HCT116 (cell line): ENCODE data around the gene TPD52L2. TPM values are rescaled to one million over a fixed set of nuclear protein-coding genes. Genes with fewer than 3 reads are reported as not detected.

Experiments
- ATAC-seq: fragments of 200-7000 bp; cut with Tn5 transposase; 2 replicates; pipeline ENCODE4 v1.9.1; 2020; ENCODE audit warnings: mild to moderate bottlenecking, moderate library complexity
- BruUV-seq: library from RNA; stranded (reverse); fragments of 400-500 nt; replicated peaks from 2 replicates; lab custom pipeline; 2021; lab: Mats Ljungman, UMichigan
- CTCF ChIA-PET: fragments of 300-600 bp; sonication (Branson Sonifier 250); formaldehyde crosslinking; loops from one replicate; lab custom pipeline; 2021; ENCODE audit warnings: antibody characterized with exemption; lab: Charles Lee
- POLR2A ChIA-PET: fragments of 300-600, 350-600 bp; sonication (Branson Sonifier 250); formaldehyde crosslinking; loops from one replicate; lab custom pipeline; 2021; ENCODE audit warnings: antibody characterized with exemption; lab: Charles Lee
- RAD21 ChIA-PET, 2 experiments: fragments of 300-600 bp; sonication (Branson Sonifier 250); formaldehyde crosslinking; loops; one replicate each; lab custom pipeline; 2023; ENCODE audit warnings: low total read pairs in 2 of 2; ENCODE audit not compliant: uncharacterized antibody in 2 of 2, unreplicated experiment in 2 of 2, low non-redundant PET in 1 of 2; lab: Charles Lee
- DNase-seq: peaks from one replicate; pipeline ENCODE4 v3.0.0-alpha.2; 2010; ENCODE audit warnings: low read depth, low spot score
- H2AFZ ChIP-seq: fragments of 200-600 bp; shearing (Covaris generic), sonication (generic); 2 replicates; pipeline ENCODE4 v1.6.1; 2017; ENCODE audit warnings: low read depth, mixed run types, mixed read lengths, antibody characterized with exemption, low read length; ENCODE audit not compliant: poor library complexity, severe bottlenecking
- H3K27ac ChIP-seq: 2 replicates; pipeline ENCODE4 v1.5.1; 2012; ENCODE audit warnings: low read depth, low read length
- H3K27me3 ChIP-seq: fragments of 200-600 bp; sonication (generic); 2 replicates; pipeline ENCODE4 v1.6.1; 2016; ENCODE audit warnings: mixed run types, low read length, mixed read lengths; ENCODE audit not compliant: insufficient read depth
- H3K36me3 ChIP-seq, 2 experiments: fragments of 200-500 bp in 1 of 2; fragments of 200-600 bp in 1 of 2; sonication (Bioruptor generic) in 1 of 2; sonication (generic) in 1 of 2; 2 replicates each; pipeline versions ENCODE4 v1.5.1 to v1.6.1; 2014 to 2016; ENCODE audit warnings: low read length in 2 of 2, inconsistent platforms in 1 of 2, mixed read lengths in 1 of 2, mixed run types in 1 of 2; ENCODE audit not compliant: insufficient read depth in 2 of 2, control insufficient read depth in 1 of 2
- H3K4me1 ChIP-seq, 2 experiments: fragments of 200-600 bp in 1 of 2; sonication (generic) in 1 of 2; 2 replicates each; pipeline versions ENCODE4 v1.5.1 to v1.6.1; 2012 to 2017; ENCODE audit warnings: low read length in 2 of 2, inconsistent platforms in 1 of 2, mild to moderate bottlenecking in 1 of 2, mixed read lengths in 1 of 2, mixed run types in 1 of 2, moderate library complexity in 1 of 2; ENCODE audit not compliant: insufficient read depth in 2 of 2, control insufficient read depth in 1 of 2
- H3K4me2 ChIP-seq: fragments of 200-600 bp; sonication (generic); 2 replicates; pipeline ENCODE4 v1.6.1; 2017; ENCODE audit warnings: mixed run types, low read length, mixed read lengths
- H3K4me3 ChIP-seq, 2 experiments: fragments of 200-600 bp in 1 of 2; sonication (generic) in 1 of 2; replicated peaks in 1 of 2; 2 replicates each; pipeline ENCODE4 v1.5.1; 2011 to 2016; ENCODE audit warnings: low read length in 2 of 2, control low read depth in 1 of 2, low read depth in 1 of 2, mild to moderate bottlenecking in 1 of 2, mixed read lengths in 1 of 2, mixed run types in 1 of 2
- H3K79me2 ChIP-seq: fragments of 200-600 bp; sonication (generic); 2 replicates; pipeline ENCODE4 v1.6.1; 2017; ENCODE audit warnings: mild to moderate bottlenecking, mixed run types, low read length, moderate library complexity, mixed read lengths; ENCODE audit not compliant: insufficient read depth
- H3K9ac ChIP-seq: fragments of 200-600 bp; sonication (generic); 2 replicates; pipeline ENCODE4 v1.6.1; 2016; ENCODE audit warnings: low read length, mixed read lengths
- H3K9me2 ChIP-seq: fragments of 200-600 bp; sonication (generic), shearing (Covaris generic); 2 replicates; pipeline ENCODE4 v1.6.1; 2017; ENCODE audit warnings: mixed run types, mild to moderate bottlenecking, moderate library complexity; ENCODE audit not compliant: insufficient read depth
- H3K9me3 ChIP-seq, 2 experiments: fragments of 200-500 bp in 1 of 2; fragments of 200-600 bp in 1 of 2; sonication (Bioruptor generic) in 1 of 2; sonication (generic) in 1 of 2; 2 replicates each; pipeline ENCODE4 v1.6.1; 2014 to 2017; ENCODE audit warnings: low read length in 2 of 2, mixed read lengths in 2 of 2, inconsistent platforms in 1 of 2, low read depth in 1 of 2, mild to moderate bottlenecking in 1 of 2, mixed run types in 1 of 2, moderate library complexity in 1 of 2; ENCODE audit not compliant: control insufficient read depth in 1 of 2, insufficient read depth in 1 of 2
- H4K20me1 ChIP-seq: fragments of 200-600 bp; sonication (generic), shearing (Covaris generic); 2 replicates; pipeline ENCODE4 v1.6.1; 2017; ENCODE audit warnings: mixed run types, mild to moderate bottlenecking, moderate library complexity; ENCODE audit not compliant: insufficient read depth
- ELF1 ChIP-seq: IDR thresholded peaks from 2 replicates; pipeline ENCODE4 v1.6.1; 2012; ENCODE audit warnings: low read depth, borderline replicate concordance
- POLR2A ChIP-seq: IDR thresholded peaks from 2 replicates; pipeline ENCODE4 v1.7.0; 2011; ENCODE audit warnings: borderline replicate concordance; ENCODE audit not compliant: insufficient read depth, insufficient read length; ENCODE audit errors: extremely low read depth
- RAD21 ChIP-seq: IDR thresholded peaks from 2 replicates; pipeline ENCODE4 v1.6.1; 2012; ENCODE audit warnings: low read depth, mild to moderate bottlenecking
- ZFX ChIP-seq: fragments of 450-650 bp; IDR thresholded peaks from 2 replicates; pipeline ENCODE4 v1.6.1; 2017
- intact Hi-C: fragments of 100-400 bp; cut with micrococcal nuclease; formaldehyde crosslinking; loops from 2 replicates; pipeline ENCODE4 v1.10.0; 2022
- total RNA-seq: library from RNA; stranded (reverse); gene quantifications from one replicate; pipeline ENCODE4 v1.2.1, GENCODE V29; 2021; ENCODE audit not compliant: unreplicated experiment
- TF ChIP-seq, protein P1 (sequence below): IDR thresholded peaks from 2 replicates; pipeline ENCODE4 v1.6.1; 2012; ENCODE audit warnings: low read depth
- TF ChIP-seq, protein P2 (sequence below): IDR thresholded peaks from 2 replicates; pipeline ENCODE4 v1.6.1; 2012

The TPD52L2 gene
- total RNA-seq, 1 experiment from 2014 or later, result 149 TPM

DNA sequence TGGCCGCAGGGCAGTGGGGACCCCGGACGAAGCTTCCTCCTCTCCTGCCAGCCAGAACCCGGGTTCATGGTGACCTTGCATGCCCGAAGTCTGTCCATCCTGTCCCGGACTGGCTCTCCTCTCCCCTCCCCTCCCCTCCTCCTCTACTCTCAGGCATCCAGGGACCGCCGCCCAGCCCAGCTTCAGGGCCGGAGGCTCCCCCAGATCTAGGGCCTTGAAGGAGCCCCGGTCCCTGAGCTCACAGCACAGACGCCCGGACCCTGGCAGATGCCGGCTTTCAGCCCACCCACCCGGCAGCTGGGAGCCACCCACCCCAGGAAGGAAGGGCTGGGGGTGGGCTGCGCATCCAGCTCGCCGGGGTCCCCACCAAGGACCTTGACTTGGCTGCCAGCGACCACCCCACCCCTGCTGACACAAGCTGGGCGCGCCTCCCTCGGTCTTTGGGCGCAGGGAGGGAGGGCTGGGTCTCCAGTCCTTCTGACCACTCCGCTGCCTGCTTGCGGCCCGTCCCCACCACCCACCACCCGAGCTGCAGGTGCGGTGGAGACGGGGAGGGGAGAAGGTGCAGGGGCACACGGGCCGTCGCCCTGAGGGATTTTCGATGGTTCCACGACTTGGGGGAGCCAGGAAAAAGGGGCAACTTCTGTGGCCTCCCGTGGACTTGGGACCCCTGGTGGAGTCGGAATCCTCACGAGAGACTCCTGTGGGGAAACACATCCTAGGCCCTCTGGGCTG is 9.5 kb upstream of the TPD52L2 start:
- Histone ChIP-seq H3K9ac (no peak overlapping the region), H3K27me3 (no peaks in the 10 kb centered on the region), H2AFZ (no peak overlapping the region), H3K4me2 (no peak overlapping the region), H3K4me3 (no peak overlapping the region), H3K9me3 (no peaks in the 10 kb centered on the region), H3K79me2 (no peaks in the 10 kb centered on the region), H3K4me1 (peaks cover 8 to 29% of the 10 kb centered on the region in 2 experiments; a peak in 3 of 4 replicates), H4K20me1 (no peaks in the 10 kb centered on the region), H3K27ac (no peak overlapping the region), H3K9me2 (no peaks in the 10 kb centered on the region), H3K36me3 (no peaks in the 10 kb centered on the region)
- POLR2A ChIA-PET, result interaction anchor here (1.5 kb wide), 1 partner anchor 9 kb away, joined by 6 read pairs; the partner anchor contains the start of gene TPD52L2
- RAD21 ChIA-PET, result no interaction called here
- intact Hi-C loops, result no loop called here
- BruUV-seq, result no TSS peak
- DNase-seq (no peak), ATAC-seq (no peak)
- CTCF ChIA-PET, result no interaction called here
- TF ChIP-seq, protein P1, sequence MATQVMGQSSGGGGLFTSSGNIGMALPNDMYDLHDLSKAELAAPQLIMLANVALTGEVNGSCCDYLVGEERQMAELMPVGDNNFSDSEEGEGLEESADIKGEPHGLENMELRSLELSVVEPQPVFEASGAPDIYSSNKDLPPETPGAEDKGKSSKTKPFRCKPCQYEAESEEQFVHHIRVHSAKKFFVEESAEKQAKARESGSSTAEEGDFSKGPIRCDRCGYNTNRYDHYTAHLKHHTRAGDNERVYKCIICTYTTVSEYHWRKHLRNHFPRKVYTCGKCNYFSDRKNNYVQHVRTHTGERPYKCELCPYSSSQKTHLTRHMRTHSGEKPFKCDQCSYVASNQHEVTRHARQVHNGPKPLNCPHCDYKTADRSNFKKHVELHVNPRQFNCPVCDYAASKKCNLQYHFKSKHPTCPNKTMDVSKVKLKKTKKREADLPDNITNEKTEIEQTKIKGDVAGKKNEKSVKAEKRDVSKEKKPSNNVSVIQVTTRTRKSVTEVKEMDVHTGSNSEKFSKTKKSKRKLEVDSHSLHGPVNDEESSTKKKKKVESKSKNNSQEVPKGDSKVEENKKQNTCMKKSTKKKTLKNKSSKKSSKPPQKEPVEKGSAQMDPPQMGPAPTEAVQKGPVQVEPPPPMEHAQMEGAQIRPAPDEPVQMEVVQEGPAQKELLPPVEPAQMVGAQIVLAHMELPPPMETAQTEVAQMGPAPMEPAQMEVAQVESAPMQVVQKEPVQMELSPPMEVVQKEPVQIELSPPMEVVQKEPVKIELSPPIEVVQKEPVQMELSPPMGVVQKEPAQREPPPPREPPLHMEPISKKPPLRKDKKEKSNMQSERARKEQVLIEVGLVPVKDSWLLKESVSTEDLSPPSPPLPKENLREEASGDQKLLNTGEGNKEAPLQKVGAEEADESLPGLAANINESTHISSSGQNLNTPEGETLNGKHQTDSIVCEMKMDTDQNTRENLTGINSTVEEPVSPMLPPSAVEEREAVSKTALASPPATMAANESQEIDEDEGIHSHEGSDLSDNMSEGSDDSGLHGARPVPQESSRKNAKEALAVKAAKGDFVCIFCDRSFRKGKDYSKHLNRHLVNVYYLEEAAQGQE, result no peak
- TF ChIP-seq ELF1 (no peak), POLR2A (no peak), ZFX (no peak), RAD21 (no peak)
- TF ChIP-seq, protein P2, sequence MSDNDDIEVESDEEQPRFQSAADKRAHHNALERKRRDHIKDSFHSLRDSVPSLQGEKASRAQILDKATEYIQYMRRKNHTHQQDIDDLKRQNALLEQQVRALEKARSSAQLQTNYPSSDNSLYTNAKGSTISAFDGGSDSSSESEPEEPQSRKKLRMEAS, result no peak
